GM23248 (cell line): ENCODE results near the gene SMCP. TPM values are rescaled to one million over a fixed set of nuclear protein-coding genes. Genes with fewer than 3 reads are reported as not detected.
A peak's percentile ranks its signal among the peaks of the same experiment; 100 is the strongest.

Source experiments
- DNase-seq: peaks from one replicate; pipeline ENCODE4 v3.0.0-alpha.2; 2015
- H2AFZ ChIP-seq: fragments of 200-600 bp; sonication (generic); 2 replicates; pipeline ENCODE4 v1.6.1; 2016; ENCODE audit warnings: antibody characterized with exemption
- H3F3A ChIP-seq: fragments of 200-600 bp; sonication (generic); 2 replicates; pipeline ENCODE4 v1.6.1; 2016; ENCODE audit warnings: mild to moderate bottlenecking, antibody characterized with exemption, mixed run types; ENCODE audit not compliant: insufficient read depth
- H3K27ac ChIP-seq: fragments of 200-600 bp; sonication (generic); 2 replicates; pipeline ENCODE4 v1.5.1; 2016; ENCODE audit warnings: mild to moderate bottlenecking
- H3K27me3 ChIP-seq: fragments of 200-600 bp; sonication (generic); replicated peaks from 2 replicates; pipeline ENCODE4 v1.6.1; 2016; ENCODE audit warnings: mild to moderate bottlenecking; ENCODE audit not compliant: insufficient read depth
- H3K36me3 ChIP-seq: fragments of 200-600 bp; sonication (generic); 2 replicates; pipeline ENCODE4 v1.6.1; 2016; ENCODE audit warnings: low read depth, mild to moderate bottlenecking
- H3K4me1 ChIP-seq: fragments of 200-600 bp; sonication (generic); 2 replicates; pipeline ENCODE4 v1.6.1; 2016; ENCODE audit warnings: mild to moderate bottlenecking; ENCODE audit not compliant: insufficient read depth
- H3K4me2 ChIP-seq: fragments of 200-600 bp; sonication (generic); one replicate; pipeline ENCODE4 v1.6.1; 2016; ENCODE audit warnings: mild to moderate bottlenecking; ENCODE audit not compliant: unreplicated experiment
- H3K4me3 ChIP-seq: fragments of 200-600 bp; sonication (generic); 2 replicates; pipeline ENCODE4 v1.5.1; 2016; ENCODE audit warnings: mild to moderate bottlenecking
- H3K79me2 ChIP-seq: fragments of 200-600 bp; sonication (generic); 2 replicates; pipeline ENCODE4 v1.6.1; 2016; ENCODE audit warnings: mild to moderate bottlenecking; ENCODE audit not compliant: insufficient read depth
- H3K9ac ChIP-seq: fragments of 200-600 bp; sonication (generic); 2 replicates; pipeline ENCODE4 v1.6.1; 2016; ENCODE audit warnings: mild to moderate bottlenecking
- H3K9me2 ChIP-seq: fragments of 200-600 bp; sonication (generic); 2 replicates; pipeline ENCODE4 v1.6.1; 2016; ENCODE audit warnings: mixed run types, mild to moderate bottlenecking, moderate library complexity; ENCODE audit not compliant: insufficient read depth
- H3K9me3 ChIP-seq: fragments of 200-600 bp; sonication (generic); one replicate; pipeline ENCODE4 v1.6.1; 2017; ENCODE audit warnings: low read depth
- H4K20me1 ChIP-seq: fragments of 200-600 bp; sonication (generic); 2 replicates; pipeline ENCODE4 v1.6.0; 2016; ENCODE audit not compliant: insufficient read depth
- EZH2 ChIP-seq: fragments of 200-600 bp; sonication (generic); IDR thresholded peaks from 2 replicates; pipeline ENCODE4 v1.6.1; 2018; ENCODE audit warnings: antibody characterized with exemption, mild to moderate bottlenecking; ENCODE audit not compliant: insufficient read depth, poor library complexity, severe bottlenecking
- EZH2phosphoT487 ChIP-seq: fragments of 200-600 bp; sonication (generic); IDR thresholded peaks from 2 replicates; pipeline ENCODE4 v1.6.1; 2018; ENCODE audit warnings: antibody characterized with exemption, moderate library complexity, mild to moderate bottlenecking, low read depth; ENCODE audit not compliant: insufficient read depth
- WGBS, 2 experiments: methylation state at CpG; one replicate each; pipeline ENCODE4 v1.1.6; 2015 to 2017; ENCODE audit warnings: low lambda C conversion rate in 2 of 2, low coverage in 1 of 2; ENCODE audit errors: missing lambda C conversion rate in 2 of 2; 5-methylcytosine and 5-hydroxymethylcytosine counted together
- in situ Hi-C: fragments of 300-500 bp; cut with MboI; formaldehyde crosslinking; loops from 2 replicates; pipeline ENCODE4 v1.15.0; 2020
- polyA plus RNA-seq: library from polyadenylated mRNA; unstranded; fragments of >200 nt; fragmentation: Nextera tagmentation; extraction: Ambion mirVana; gene quantifications from 2 replicates; pipeline ENCODE4 v1.2.1, GENCODE V29; 2016
- total RNA-seq: library from RNA; depleted of rRNA; stranded (reverse); fragments of >200 nt; shearing (Covaris generic); gene quantifications from 2 replicates; pipeline ENCODE4 v1.2.3, GENCODE V29; 2014

SMCP gene
- total and polyA plus RNA-seq, 2 experiments from 2014 or later = not detected

DNA sequence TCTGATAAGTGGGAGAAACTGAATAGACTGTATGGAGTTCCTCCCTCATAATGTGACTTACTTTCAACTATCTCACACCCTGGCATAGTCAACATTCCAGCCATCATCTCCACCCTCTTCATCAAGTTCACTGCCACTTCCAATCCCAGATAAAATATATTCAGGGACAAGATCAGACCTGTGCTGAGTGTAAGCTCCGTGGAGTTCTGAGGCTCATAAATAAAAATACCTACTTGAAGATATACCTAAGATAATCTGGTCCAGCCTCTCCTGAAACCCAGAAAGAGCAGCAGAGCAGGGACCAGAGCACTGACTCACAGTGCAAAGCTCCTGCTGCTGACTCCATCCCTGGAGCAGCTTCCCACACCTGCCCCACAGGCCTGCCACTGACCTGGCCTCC is 20.1 kb upstream of the SMCP start:
- H3K9me2 ChIP-seq = no peaks in the 10 kb centered on the region
- in situ Hi-C loops = no loop called here
- no peaks in the 10 kb centered on the region for H3F3A ChIP-seq
- H2AFZ ChIP-seq = no peak overlapping the region
- H3K4me2 ChIP-seq = no peak overlapping the region
- H3K4me1 ChIP-seq = peaks cover 11% of the 10 kb centered on the region
- TF ChIP-seq EZH2phosphoT487 (no peak), EZH2 (no peak)
- no peak overlapping the region for H3K4me3 ChIP-seq
- H3K36me3 ChIP-seq = no peaks in the 10 kb centered on the region
- H3K79me2 ChIP-seq = no peaks in the 10 kb centered on the region
- no peaks in the 10 kb centered on the region for H4K20me1 ChIP-seq
- H3K9ac ChIP-seq = no peak overlapping the region
- H3K27me3 ChIP-seq = no peaks in the 10 kb centered on the region
- 25 to 29% methylated on average over 1 of the region's 1 CpG for WGBS, 2 experiments
- H3K27ac ChIP-seq = no peak overlapping the region
- DNase-seq = no peak
- no peaks in the 10 kb centered on the region for H3K9me3 ChIP-seq

DNA sequence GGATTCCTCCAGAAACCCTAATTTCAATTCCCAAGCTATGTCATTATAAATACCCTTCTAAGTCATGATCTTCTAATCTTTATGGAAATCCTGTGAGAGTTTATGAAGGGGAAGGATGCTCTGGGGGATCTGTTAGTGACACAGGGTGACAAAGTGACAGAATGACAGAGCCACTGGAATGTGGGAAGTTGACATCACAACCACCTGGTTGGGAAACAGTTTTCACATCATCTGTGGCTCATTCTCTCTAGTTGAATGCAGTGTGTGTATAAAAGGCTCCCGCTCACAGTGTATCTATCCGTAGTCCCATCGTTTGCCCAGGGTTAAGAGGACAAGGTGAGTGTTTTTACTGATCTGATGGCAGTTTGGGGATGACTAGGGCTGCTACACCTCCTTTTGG is 18.4 kb upstream of the SMCP start, which contains the start of gene LCE7A:
TSS of gene LCE7A (plus strand) at position 301 of the 400 bp plus-strand sequence. CDS start 702 bp downstream, outside the sequence.
- H3K4me1 ChIP-seq = peaks cover 11% of the 10 kb centered on the region
- TF ChIP-seq EZH2 (no peak), EZH2phosphoT487 (no peak)
- no peak for DNase-seq
- H2AFZ ChIP-seq = no peak within 1 kb of the TSS
- no peaks in the 10 kb centered on the region for H3K36me3 ChIP-seq
- no peaks in the 10 kb centered on the region for H3K9me3 ChIP-seq
- H3K27me3 ChIP-seq = no peaks in the 10 kb centered on the region
- no peaks in the 10 kb centered on the region for H3F3A ChIP-seq
- no peaks in the 10 kb centered on the region for H4K20me1 ChIP-seq
- WGBS, 2 experiments = 62% methylated on average over 3 of the region's 3 CpGs
- no peak within 1 kb of the TSS for H3K9ac ChIP-seq
- H3K4me3 ChIP-seq = no peak within 1 kb of the TSS
- no peak within 1 kb of the TSS for H3K4me2 ChIP-seq
- in situ Hi-C loops = no loop called here
- H3K27ac ChIP-seq = no peak within 1 kb of the TSS
- no peaks in the 10 kb centered on the region for H3K79me2 ChIP-seq
- no peaks in the 10 kb centered on the region for H3K9me2 ChIP-seq

DNA sequence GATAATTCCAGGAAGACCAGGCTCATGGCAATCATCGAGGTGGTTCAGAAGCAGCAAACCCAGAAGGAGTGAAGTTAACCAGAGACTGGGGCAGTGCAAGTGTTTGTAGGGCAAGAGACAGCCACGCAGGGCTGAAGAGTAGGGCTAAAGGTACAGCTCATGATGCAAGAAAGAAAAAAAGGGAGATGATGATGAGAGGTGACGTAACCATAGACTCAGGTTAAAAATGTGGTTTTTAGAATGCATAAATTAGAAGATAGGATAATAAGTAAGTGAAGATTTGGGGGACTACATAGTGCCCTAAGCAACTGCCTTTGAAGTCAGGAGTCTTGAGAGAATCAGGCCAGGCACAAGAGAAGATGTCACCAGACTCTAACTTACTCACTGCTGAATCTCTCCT is 18.0 kb upstream of the SMCP start:
- Histone ChIP-seq H3K9me2 (no peaks in the 10 kb centered on the region), H3K4me1 (peaks cover 11% of the 10 kb centered on the region), H3K4me3 (no peak overlapping the region), H3K4me2 (no peak overlapping the region), H3K9me3 (no peaks in the 10 kb centered on the region), H3K79me2 (no peaks in the 10 kb centered on the region), H3K27ac (no peak overlapping the region), H2AFZ (no peak overlapping the region), H3K36me3 (no peaks in the 10 kb centered on the region), H3F3A (no peaks in the 10 kb centered on the region), H3K9ac (no peak overlapping the region), H3K27me3 (no peaks in the 10 kb centered on the region), H4K20me1 (no peaks in the 10 kb centered on the region)
- in situ Hi-C loops = no loop called here
- TF ChIP-seq EZH2 (no peak), EZH2phosphoT487 (no peak)
- peak; percentile 10 for DNase-seq
- 42% methylated on average over 3 of the region's 3 CpGs for WGBS, 2 experiments

DNA sequence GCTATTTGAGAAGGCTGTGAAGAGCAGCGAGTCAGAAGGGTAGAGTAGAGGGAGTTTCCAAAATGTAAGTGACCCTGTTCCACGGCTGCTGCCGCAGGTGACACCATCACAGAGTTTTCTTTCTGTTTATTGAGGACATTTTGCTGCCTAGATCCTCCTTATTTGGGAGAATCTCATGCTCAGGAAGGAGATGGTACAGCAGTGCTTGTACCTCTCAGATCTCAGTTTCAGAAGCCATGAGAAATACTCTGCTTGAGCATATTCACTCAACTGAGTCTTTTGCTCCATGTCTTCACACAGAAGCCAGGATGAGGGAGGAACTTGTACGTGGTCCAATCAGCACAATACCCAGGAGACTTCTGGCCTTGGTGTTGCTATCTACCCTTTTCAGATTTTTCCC is 16.7 kb upstream of the SMCP start:
- TF ChIP-seq EZH2 (no peak), EZH2phosphoT487 (no peak)
- Histone ChIP-seq H3K4me3 (no peak overlapping the region), H3K36me3 (no peaks in the 10 kb centered on the region), H3K9ac (no peak overlapping the region), H3K27me3 (no peaks in the 10 kb centered on the region), H3F3A (no peaks in the 10 kb centered on the region), H3K9me2 (no peaks in the 10 kb centered on the region), H3K4me1 (no peaks in the 10 kb centered on the region), H4K20me1 (no peaks in the 10 kb centered on the region), H3K27ac (no peak overlapping the region), H2AFZ (no peak overlapping the region), H3K4me2 (no peak overlapping the region), H3K79me2 (no peaks in the 10 kb centered on the region), H3K9me3 (no peaks in the 10 kb centered on the region)
- in situ Hi-C loops = no loop called here
- 37 to 41% methylated on average over 4 of the region's 4 CpGs for WGBS, 2 experiments
- no peak for DNase-seq

DNA sequence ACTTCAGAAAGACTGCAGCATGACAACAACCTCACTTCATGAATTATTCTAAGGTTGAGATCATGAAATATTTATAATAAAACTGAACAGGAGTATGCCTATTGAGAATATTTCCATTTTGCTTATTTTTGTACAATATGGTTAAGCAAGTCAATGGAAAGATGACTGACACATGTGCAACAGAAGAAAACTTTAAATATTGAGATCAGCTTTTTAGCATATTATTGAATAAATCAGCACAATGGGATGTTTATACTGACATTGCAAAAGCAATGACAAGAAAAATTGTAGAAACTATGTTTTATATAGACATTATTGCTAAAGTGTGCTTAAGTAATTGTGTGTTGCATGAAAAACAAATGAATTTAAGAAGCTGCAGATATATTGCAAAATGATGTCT is 13.7 kb upstream of the SMCP start:
- H3K4me2 ChIP-seq = no peak overlapping the region
- in situ Hi-C loops = no loop called here
- no peak overlapping the region for H3K4me3 ChIP-seq
- no peaks in the 10 kb centered on the region for H3F3A ChIP-seq
- H4K20me1 ChIP-seq = no peaks in the 10 kb centered on the region
- no peaks in the 10 kb centered on the region for H3K79me2 ChIP-seq
- no peaks in the 10 kb centered on the region for H3K4me1 ChIP-seq
- H3K27me3 ChIP-seq = no peaks in the 10 kb centered on the region
- no peaks in the 10 kb centered on the region for H3K36me3 ChIP-seq
- no peak overlapping the region for H3K27ac ChIP-seq
- H3K9me2 ChIP-seq = no peaks in the 10 kb centered on the region
- no peak overlapping the region for H3K9ac ChIP-seq
- DNase-seq = no peak
- H3K9me3 ChIP-seq = no peaks in the 10 kb centered on the region
- TF ChIP-seq EZH2phosphoT487 (no peak), EZH2 (no peak)
- H2AFZ ChIP-seq = no peak overlapping the region
